HCT116 (cell line): ENCODE results near the gene MKNK1. TPM values are rescaled to one million over a fixed set of nuclear protein-coding genes. Genes with fewer than 3 reads are reported as not detected.

Experiments used
- ATAC-seq: fragments of 200-7000 bp; cut with Tn5 transposase; 2 replicates; pipeline ENCODE4 v1.9.1; 2020; ENCODE audit warnings: mild to moderate bottlenecking, moderate library complexity
- BruUV-seq: library from RNA; stranded (reverse); fragments of 400-500 nt; replicated peaks from 2 replicates; lab custom pipeline; 2021; lab: Mats Ljungman, UMichigan
- CTCF ChIA-PET: fragments of 300-600 bp; sonication (Branson Sonifier 250); formaldehyde crosslinking; loops from one replicate; lab custom pipeline; 2021; ENCODE audit warnings: antibody characterized with exemption; lab: Charles Lee
- POLR2A ChIA-PET: fragments of 300-600, 350-600 bp; sonication (Branson Sonifier 250); formaldehyde crosslinking; loops from one replicate; lab custom pipeline; 2021; ENCODE audit warnings: antibody characterized with exemption; lab: Charles Lee
- RAD21 ChIA-PET, 2 experiments: fragments of 300-600 bp; sonication (Branson Sonifier 250); formaldehyde crosslinking; loops; one replicate each; lab custom pipeline; 2023; ENCODE audit warnings: low total read pairs in 2 of 2; ENCODE audit not compliant: uncharacterized antibody in 2 of 2, unreplicated experiment in 2 of 2, low non-redundant PET in 1 of 2; lab: Charles Lee
- DNase-seq: peaks from one replicate; pipeline ENCODE4 v3.0.0-alpha.2; 2010; ENCODE audit warnings: low read depth, low spot score
- H2AFZ ChIP-seq: fragments of 200-600 bp; shearing (Covaris generic), sonication (generic); 2 replicates; pipeline ENCODE4 v1.6.1; 2017; ENCODE audit warnings: low read depth, mixed run types, mixed read lengths, antibody characterized with exemption, low read length; ENCODE audit not compliant: poor library complexity, severe bottlenecking
- H3K27ac ChIP-seq: 2 replicates; pipeline ENCODE4 v1.5.1; 2012; ENCODE audit warnings: low read depth, low read length
- H3K27me3 ChIP-seq: fragments of 200-600 bp; sonication (generic); 2 replicates; pipeline ENCODE4 v1.6.1; 2016; ENCODE audit warnings: mixed run types, low read length, mixed read lengths; ENCODE audit not compliant: insufficient read depth
- H3K36me3 ChIP-seq, 2 experiments: fragments of 200-500 bp in 1 of 2; fragments of 200-600 bp in 1 of 2; sonication (Bioruptor generic) in 1 of 2; sonication (generic) in 1 of 2; 2 replicates each; pipeline versions ENCODE4 v1.5.1 to v1.6.1; 2014 to 2016; ENCODE audit warnings: low read length in 2 of 2, inconsistent platforms in 1 of 2, mixed read lengths in 1 of 2, mixed run types in 1 of 2; ENCODE audit not compliant: insufficient read depth in 2 of 2, control insufficient read depth in 1 of 2
- H3K4me1 ChIP-seq, 2 experiments: fragments of 200-600 bp in 1 of 2; sonication (generic) in 1 of 2; 2 replicates each; pipeline versions ENCODE4 v1.5.1 to v1.6.1; 2012 to 2017; ENCODE audit warnings: low read length in 2 of 2, inconsistent platforms in 1 of 2, mild to moderate bottlenecking in 1 of 2, mixed read lengths in 1 of 2, mixed run types in 1 of 2, moderate library complexity in 1 of 2; ENCODE audit not compliant: insufficient read depth in 2 of 2, control insufficient read depth in 1 of 2
- H3K4me2 ChIP-seq: fragments of 200-600 bp; sonication (generic); 2 replicates; pipeline ENCODE4 v1.6.1; 2017; ENCODE audit warnings: mixed run types, low read length, mixed read lengths
- H3K4me3 ChIP-seq, 2 experiments: fragments of 200-600 bp in 1 of 2; sonication (generic) in 1 of 2; replicated peaks in 1 of 2; 2 replicates each; pipeline ENCODE4 v1.5.1; 2011 to 2016; ENCODE audit warnings: low read length in 2 of 2, control low read depth in 1 of 2, low read depth in 1 of 2, mild to moderate bottlenecking in 1 of 2, mixed read lengths in 1 of 2, mixed run types in 1 of 2
- H3K79me2 ChIP-seq: fragments of 200-600 bp; sonication (generic); 2 replicates; pipeline ENCODE4 v1.6.1; 2017; ENCODE audit warnings: mild to moderate bottlenecking, mixed run types, low read length, moderate library complexity, mixed read lengths; ENCODE audit not compliant: insufficient read depth
- H3K9ac ChIP-seq: fragments of 200-600 bp; sonication (generic); 2 replicates; pipeline ENCODE4 v1.6.1; 2016; ENCODE audit warnings: low read length, mixed read lengths
- H3K9me2 ChIP-seq: fragments of 200-600 bp; sonication (generic), shearing (Covaris generic); 2 replicates; pipeline ENCODE4 v1.6.1; 2017; ENCODE audit warnings: mixed run types, mild to moderate bottlenecking, moderate library complexity; ENCODE audit not compliant: insufficient read depth
- H3K9me3 ChIP-seq, 2 experiments: fragments of 200-500 bp in 1 of 2; fragments of 200-600 bp in 1 of 2; sonication (Bioruptor generic) in 1 of 2; sonication (generic) in 1 of 2; 2 replicates each; pipeline ENCODE4 v1.6.1; 2014 to 2017; ENCODE audit warnings: low read length in 2 of 2, mixed read lengths in 2 of 2, inconsistent platforms in 1 of 2, low read depth in 1 of 2, mild to moderate bottlenecking in 1 of 2, mixed run types in 1 of 2, moderate library complexity in 1 of 2; ENCODE audit not compliant: control insufficient read depth in 1 of 2, insufficient read depth in 1 of 2
- H4K20me1 ChIP-seq: fragments of 200-600 bp; sonication (generic), shearing (Covaris generic); 2 replicates; pipeline ENCODE4 v1.6.1; 2017; ENCODE audit warnings: mixed run types, mild to moderate bottlenecking, moderate library complexity; ENCODE audit not compliant: insufficient read depth
- CBX3 ChIP-seq: IDR thresholded peaks from 2 replicates; pipeline ENCODE4 v1.6.1; 2012; ENCODE audit warnings: low read depth
- CEBPB ChIP-seq: IDR thresholded peaks from 2 replicates; pipeline ENCODE4 v1.6.1; 2012; ENCODE audit warnings: low read depth
- EGR1 ChIP-seq: IDR thresholded peaks from 2 replicates; pipeline ENCODE4 v1.6.1; 2012; ENCODE audit warnings: low read depth
- ELF1 ChIP-seq: IDR thresholded peaks from 2 replicates; pipeline ENCODE4 v1.6.1; 2012; ENCODE audit warnings: low read depth, borderline replicate concordance
- EZH2phosphoT487 ChIP-seq: fragments of 200-600 bp; IDR thresholded peaks from 2 replicates; pipeline ENCODE4 v1.6.1; 2018; ENCODE audit warnings: antibody characterized with exemption, borderline replicate concordance
- FOSL1 ChIP-seq: IDR thresholded peaks from 2 replicates; pipeline ENCODE4 v1.6.1; 2012; ENCODE audit warnings: low read depth
- POLR2A ChIP-seq: IDR thresholded peaks from 2 replicates; pipeline ENCODE4 v1.7.0; 2011; ENCODE audit warnings: borderline replicate concordance; ENCODE audit not compliant: insufficient read depth, insufficient read length; ENCODE audit errors: extremely low read depth
- POLR2AphosphoS5 ChIP-seq: IDR thresholded peaks from 2 replicates; pipeline ENCODE4 v1.6.1; 2011; ENCODE audit warnings: mild to moderate bottlenecking, low read depth, low read length, moderate library complexity
- RAD21 ChIP-seq: IDR thresholded peaks from 2 replicates; pipeline ENCODE4 v1.6.1; 2012; ENCODE audit warnings: low read depth, mild to moderate bottlenecking
- SP1 ChIP-seq: IDR thresholded peaks from 2 replicates; pipeline ENCODE4 v1.6.1; 2012; ENCODE audit warnings: low read depth
- SRF ChIP-seq: IDR thresholded peaks from 2 replicates; pipeline ENCODE4 v1.6.1; 2012; ENCODE audit warnings: low read depth
- TCF7L2 ChIP-seq: IDR thresholded peaks from 2 replicates; pipeline ENCODE4 v1.7.0; 2011; ENCODE audit warnings: borderline replicate concordance, inconsistent platforms; ENCODE audit not compliant: insufficient read depth, insufficient read length; ENCODE audit errors: extremely low read depth
- YY1 ChIP-seq: IDR thresholded peaks from 2 replicates; pipeline ENCODE4 v1.6.1; 2011; ENCODE audit warnings: low read length, low read depth, moderate library complexity, mild to moderate bottlenecking; ENCODE audit not compliant: insufficient replicate concordance; ENCODE audit errors: extremely low read depth
- ZFX ChIP-seq: fragments of 450-650 bp; IDR thresholded peaks from 2 replicates; pipeline ENCODE4 v1.6.1; 2017
- ZNF274 ChIP-seq: fragments of 200-500 bp; sonication (Bioruptor generic); IDR thresholded peaks from 2 replicates; pipeline ENCODE4 v1.6.1; 2014; ENCODE audit warnings: mild to moderate bottlenecking, low read depth, low read length, inconsistent platforms
- intact Hi-C: fragments of 100-400 bp; cut with micrococcal nuclease; formaldehyde crosslinking; loops from 2 replicates; pipeline ENCODE4 v1.10.0; 2022
- total RNA-seq: library from RNA; stranded (reverse); gene quantifications from one replicate; pipeline ENCODE4 v1.2.1, GENCODE V29; 2021; ENCODE audit not compliant: unreplicated experiment
- TF ChIP-seq, protein P1 (sequence below), 3 experiments: fragments of 200-600 bp in 1 of 3; sonication (generic) in 1 of 3; IDR thresholded peaks in 2 of 3; conservative IDR thresholded peaks in 1 of 3; 2 replicates each; pipeline ENCODE4 v1.5.1; 2012 to 2017; ENCODE audit warnings: low read depth in 2 of 3, low read length in 2 of 3, antibody characterized with exemption in 1 of 3, borderline replicate concordance in 1 of 3, control low read depth in 1 of 3, mild to moderate bottlenecking in 1 of 3, mixed read lengths in 1 of 3, mixed run types in 1 of 3, moderate library complexity in 1 of 3; ENCODE audit not compliant: insufficient read depth in 1 of 3
- TF ChIP-seq, protein P2 (sequence below): IDR thresholded peaks from 2 replicates; pipeline ENCODE4 v1.6.1; 2012; ENCODE audit warnings: low read depth

The MKNK1 gene
- total RNA-seq, 1 experiment from 2014 or later = 30.9 TPM

DNA sequence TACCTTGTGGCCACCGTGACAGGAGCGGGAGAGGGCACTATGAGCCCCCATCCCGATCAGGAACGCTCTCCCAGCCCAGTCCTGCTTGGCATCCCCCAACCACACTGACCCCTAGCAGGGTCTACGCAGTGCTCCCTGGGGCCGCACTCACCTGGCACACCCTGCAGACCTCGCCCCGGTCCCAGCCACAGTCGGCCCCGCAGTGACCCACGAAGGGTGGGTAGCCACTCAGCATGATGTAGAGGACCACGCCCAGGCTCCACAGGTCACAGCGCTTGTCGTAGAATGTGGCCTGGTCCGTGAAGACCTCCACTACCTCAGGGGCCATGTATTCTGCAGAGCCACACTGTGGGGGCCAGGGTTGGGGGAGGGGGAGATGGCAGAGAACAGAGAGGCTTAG lies 41.6 kb downstream of the MKNK1 start:
- no peak for TF ChIP-seq SRF
- no peak for TF ChIP-seq EZH2phosphoT487
- no peak for TF ChIP-seq SP1
- no peak for TF ChIP-seq POLR2AphosphoS5
- no peak for TF ChIP-seq ZNF274
- TF ChIP-seq, protein P1, sequence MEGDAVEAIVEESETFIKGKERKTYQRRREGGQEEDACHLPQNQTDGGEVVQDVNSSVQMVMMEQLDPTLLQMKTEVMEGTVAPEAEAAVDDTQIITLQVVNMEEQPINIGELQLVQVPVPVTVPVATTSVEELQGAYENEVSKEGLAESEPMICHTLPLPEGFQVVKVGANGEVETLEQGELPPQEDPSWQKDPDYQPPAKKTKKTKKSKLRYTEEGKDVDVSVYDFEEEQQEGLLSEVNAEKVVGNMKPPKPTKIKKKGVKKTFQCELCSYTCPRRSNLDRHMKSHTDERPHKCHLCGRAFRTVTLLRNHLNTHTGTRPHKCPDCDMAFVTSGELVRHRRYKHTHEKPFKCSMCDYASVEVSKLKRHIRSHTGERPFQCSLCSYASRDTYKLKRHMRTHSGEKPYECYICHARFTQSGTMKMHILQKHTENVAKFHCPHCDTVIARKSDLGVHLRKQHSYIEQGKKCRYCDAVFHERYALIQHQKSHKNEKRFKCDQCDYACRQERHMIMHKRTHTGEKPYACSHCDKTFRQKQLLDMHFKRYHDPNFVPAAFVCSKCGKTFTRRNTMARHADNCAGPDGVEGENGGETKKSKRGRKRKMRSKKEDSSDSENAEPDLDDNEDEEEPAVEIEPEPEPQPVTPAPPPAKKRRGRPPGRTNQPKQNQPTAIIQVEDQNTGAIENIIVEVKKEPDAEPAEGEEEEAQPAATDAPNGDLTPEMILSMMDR (IDR thresholded peaks at IDR 0.05 in 2 of 3, conservative IDR thresholded peaks at IDR 0.05 in 1 of 3; ENCODE audit: borderline replicate concordance in 1 of 3, insufficient read depth in 1 of 3, low read depth in 2 of 3, low read length in 2 of 3) = no peak
- no peak for TF ChIP-seq FOSL1
- TF ChIP-seq, protein P2, sequence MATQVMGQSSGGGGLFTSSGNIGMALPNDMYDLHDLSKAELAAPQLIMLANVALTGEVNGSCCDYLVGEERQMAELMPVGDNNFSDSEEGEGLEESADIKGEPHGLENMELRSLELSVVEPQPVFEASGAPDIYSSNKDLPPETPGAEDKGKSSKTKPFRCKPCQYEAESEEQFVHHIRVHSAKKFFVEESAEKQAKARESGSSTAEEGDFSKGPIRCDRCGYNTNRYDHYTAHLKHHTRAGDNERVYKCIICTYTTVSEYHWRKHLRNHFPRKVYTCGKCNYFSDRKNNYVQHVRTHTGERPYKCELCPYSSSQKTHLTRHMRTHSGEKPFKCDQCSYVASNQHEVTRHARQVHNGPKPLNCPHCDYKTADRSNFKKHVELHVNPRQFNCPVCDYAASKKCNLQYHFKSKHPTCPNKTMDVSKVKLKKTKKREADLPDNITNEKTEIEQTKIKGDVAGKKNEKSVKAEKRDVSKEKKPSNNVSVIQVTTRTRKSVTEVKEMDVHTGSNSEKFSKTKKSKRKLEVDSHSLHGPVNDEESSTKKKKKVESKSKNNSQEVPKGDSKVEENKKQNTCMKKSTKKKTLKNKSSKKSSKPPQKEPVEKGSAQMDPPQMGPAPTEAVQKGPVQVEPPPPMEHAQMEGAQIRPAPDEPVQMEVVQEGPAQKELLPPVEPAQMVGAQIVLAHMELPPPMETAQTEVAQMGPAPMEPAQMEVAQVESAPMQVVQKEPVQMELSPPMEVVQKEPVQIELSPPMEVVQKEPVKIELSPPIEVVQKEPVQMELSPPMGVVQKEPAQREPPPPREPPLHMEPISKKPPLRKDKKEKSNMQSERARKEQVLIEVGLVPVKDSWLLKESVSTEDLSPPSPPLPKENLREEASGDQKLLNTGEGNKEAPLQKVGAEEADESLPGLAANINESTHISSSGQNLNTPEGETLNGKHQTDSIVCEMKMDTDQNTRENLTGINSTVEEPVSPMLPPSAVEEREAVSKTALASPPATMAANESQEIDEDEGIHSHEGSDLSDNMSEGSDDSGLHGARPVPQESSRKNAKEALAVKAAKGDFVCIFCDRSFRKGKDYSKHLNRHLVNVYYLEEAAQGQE = no peak
- TF ChIP-seq CEBPB = no peak
- TF ChIP-seq CBX3 = no peak
- TF ChIP-seq YY1 = no peak
- no peak for TF ChIP-seq ZFX
- TF ChIP-seq TCF7L2 = no peak
- no peak for TF ChIP-seq RAD21
- no peak for TF ChIP-seq POLR2A
- no peak for TF ChIP-seq EGR1
- no peak for TF ChIP-seq ELF1
- no peaks in the 10 kb centered on the region for H3K4me1 ChIP-seq
- no peaks in the 10 kb centered on the region for H3K9me3 ChIP-seq
- ChIA-PET CTCF (no interaction called here), RAD21 (no interaction called here), POLR2A (no interaction called here)
- H2AFZ ChIP-seq = no peak overlapping the region
- no peak overlapping the region for H3K27ac ChIP-seq
- no peak overlapping the region for H3K4me3 ChIP-seq
- no peak overlapping the region for H3K4me2 ChIP-seq
- DNase-seq = no peak
- no peaks in the 10 kb centered on the region for H4K20me1 ChIP-seq
- H3K36me3 ChIP-seq = peaks cover 0 to 6% of the 10 kb centered on the region in 2 experiments; a peak in 2 of 4 replicates
- intact Hi-C loops = no loop called here
- H3K9me2 ChIP-seq = no peaks in the 10 kb centered on the region
- ATAC-seq = no peak
- BruUV-seq = no TSS peak
- H3K9ac ChIP-seq = no peak overlapping the region
- H3K27me3 ChIP-seq = no peaks in the 10 kb centered on the region
- no peaks in the 10 kb centered on the region for H3K79me2 ChIP-seq
